Activated naive CD8-positive, alpha-beta T cell treated with anti-CD3 and anti-CD28 coated beads, Interleukin-2, amount 50 U/mL, for 24 hours (primary cell): ENCODE results near the gene E2F7.
"Not testable (repeated sequence)": the region's sequence is repeated elsewhere in the genome, so short reads cannot be mapped to it uniquely, and the experiment has no call there.

Source experiments
- ATAC-seq: fragments of 150-1000 bp; cut with Tn5 transposase; one replicate; pipeline ENCODE4 v1.10.0; 2021
- DNase-seq: peaks from one replicate; pipeline ENCODE4 v3.0.0; 2021
- H3K27ac Mint-ChIP-seq: one replicate; pipeline ENCODE4 v1.8.0; 2021; ENCODE audit warnings: mild to moderate bottlenecking, mixed read lengths
- H3K27me3 Mint-ChIP-seq: one replicate; pipeline ENCODE4 v1.8.0; 2021; ENCODE audit warnings: mixed read lengths
- H3K36me3 Mint-ChIP-seq: one replicate; pipeline ENCODE4 v1.8.0; 2021; ENCODE audit warnings: low read depth, mixed read lengths
- H3K4me1 Mint-ChIP-seq: one replicate; pipeline ENCODE4 v1.8.0; 2021; ENCODE audit warnings: mixed read lengths
- H3K4me3 Mint-ChIP-seq: one replicate; pipeline ENCODE4 v1.8.0; 2021; ENCODE audit warnings: mild to moderate bottlenecking, moderate library complexity, mixed read lengths
- H3K9me3 Mint-ChIP-seq: one replicate; pipeline ENCODE4 v1.8.0; 2021; ENCODE audit warnings: mixed read lengths

Gene E2F7, protein sequence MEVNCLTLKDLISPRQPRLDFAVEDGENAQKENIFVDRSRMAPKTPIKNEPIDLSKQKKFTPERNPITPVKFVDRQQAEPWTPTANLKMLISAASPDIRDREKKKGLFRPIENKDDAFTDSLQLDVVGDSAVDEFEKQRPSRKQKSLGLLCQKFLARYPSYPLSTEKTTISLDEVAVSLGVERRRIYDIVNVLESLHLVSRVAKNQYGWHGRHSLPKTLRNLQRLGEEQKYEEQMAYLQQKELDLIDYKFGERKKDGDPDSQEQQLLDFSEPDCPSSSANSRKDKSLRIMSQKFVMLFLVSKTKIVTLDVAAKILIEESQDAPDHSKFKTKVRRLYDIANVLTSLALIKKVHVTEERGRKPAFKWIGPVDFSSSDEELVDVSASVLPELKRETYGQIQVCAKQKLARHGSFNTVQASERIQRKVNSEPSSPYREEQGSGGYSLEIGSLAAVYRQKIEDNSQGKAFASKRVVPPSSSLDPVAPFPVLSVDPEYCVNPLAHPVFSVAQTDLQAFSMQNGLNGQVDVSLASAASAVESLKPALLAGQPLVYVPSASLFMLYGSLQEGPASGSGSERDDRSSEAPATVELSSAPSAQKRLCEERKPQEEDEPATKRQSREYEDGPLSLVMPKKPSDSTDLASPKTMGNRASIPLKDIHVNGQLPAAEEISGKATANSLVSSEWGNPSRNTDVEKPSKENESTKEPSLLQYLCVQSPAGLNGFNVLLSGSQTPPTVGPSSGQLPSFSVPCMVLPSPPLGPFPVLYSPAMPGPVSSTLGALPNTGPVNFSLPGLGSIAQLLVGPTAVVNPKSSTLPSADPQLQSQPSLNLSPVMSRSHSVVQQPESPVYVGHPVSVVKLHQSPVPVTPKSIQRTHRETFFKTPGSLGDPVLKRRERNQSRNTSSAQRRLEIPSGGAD

GRCh38 chr12:77065361-77066204 lies at the start of gene E2F7:
TSS of gene E2F7 (minus strand) at chr12:77065569. CDS start at chr12:77064635, 934 bp downstream.
- H3K36me3 Mint-ChIP-seq: peaks cover 13% of the 10 kb centered on the region

GRCh38 chr12:77113971-77114370 lies 48.6 kb upstream of the E2F7 start:
- H3K9me3 Mint-ChIP-seq: peaks cover 14% of the 10 kb centered on the region
- DNase-seq: no peak

More at GRCh38 chr12:77065361-77066204, at the start of gene E2F7:
- H3K4me3 Mint-ChIP-seq: peak within 1 kb of the TSS; percentile 82
- no peaks in the 10 kb centered on the region for H3K9me3 Mint-ChIP-seq
- peak; percentile 87 for DNase-seq
- H3K4me1 Mint-ChIP-seq: peaks cover 13% of the 10 kb centered on the region
- ATAC-seq: peak; percentile 97
- H3K27me3 Mint-ChIP-seq: peaks cover 38% of the 10 kb centered on the region
- peak within 1 kb of the TSS; percentile 62 for H3K27ac Mint-ChIP-seq

GRCh38 chr12:77108707-77109106 lies 43.3 kb upstream of the E2F7 start:
- Mint-ChIP-seq H3K36me3 (no peaks in the 10 kb centered on the region), H3K4me1 (no peaks in the 10 kb centered on the region), H3K4me3 (no peak overlapping the region), H3K27ac (no peak overlapping the region), H3K27me3 (no peaks in the 10 kb centered on the region), H3K9me3 (peaks cover 11% of the 10 kb centered on the region)
- DNase-seq (no peak), ATAC-seq (no peak)

More at GRCh38 chr12:77113971-77114370, 48.6 kb upstream of the E2F7 start:
- H3K4me3 Mint-ChIP-seq: no peak overlapping the region
- no peak overlapping the region for H3K27ac Mint-ChIP-seq
- H3K4me1 Mint-ChIP-seq: no peaks in the 10 kb centered on the region
- no peaks in the 10 kb centered on the region for H3K27me3 Mint-ChIP-seq
- H3K36me3 Mint-ChIP-seq: no peaks in the 10 kb centered on the region
- no peak for ATAC-seq

- no peaks in the 10 kb centered on the region for H3K36me3 Mint-ChIP-seq
- H3K4me1 Mint-ChIP-seq: no peaks in the 10 kb centered on the region
- no peak overlapping the region for H3K4me3 Mint-ChIP-seq
- H3K27ac Mint-ChIP-seq: no peak overlapping the region
- no peaks in the 10 kb centered on the region for H3K27me3 Mint-ChIP-seq
- ATAC-seq (no peak), DNase-seq (no peak)
- peaks cover 11% of the 10 kb centered on the region for H3K9me3 Mint-ChIP-seq
Observed at GRCh38 chr12:77107121-77107520, 41.8 kb upstream of the E2F7 start.

- ATAC-seq (no peak), DNase-seq (no peak)
- no peaks in the 10 kb centered on the region for H3K4me1 Mint-ChIP-seq
- no peak overlapping the region for H3K4me3 Mint-ChIP-seq
- H3K27ac Mint-ChIP-seq: no peak overlapping the region
- H3K9me3 Mint-ChIP-seq: no peaks in the 10 kb centered on the region
- H3K36me3 Mint-ChIP-seq: no peaks in the 10 kb centered on the region
- no peaks in the 10 kb centered on the region for H3K27me3 Mint-ChIP-seq
Observed at GRCh38 chr12:77104792-77105191, 39.4 kb upstream of the E2F7 start.

GRCh38 chr12:77104286-77104685 lies 38.9 kb upstream of the E2F7 start:
- no peak overlapping the region for H3K27ac Mint-ChIP-seq
- H3K4me1 Mint-ChIP-seq: no peaks in the 10 kb centered on the region
- ATAC-seq (no peak), DNase-seq (no peak)
- no peak overlapping the region for H3K4me3 Mint-ChIP-seq
- no peaks in the 10 kb centered on the region for H3K9me3 Mint-ChIP-seq
- H3K36me3 Mint-ChIP-seq: no peaks in the 10 kb centered on the region
- no peaks in the 10 kb centered on the region for H3K27me3 Mint-ChIP-seq

GRCh38 chr12:77102691-77103090 lies 37.3 kb upstream of the E2F7 start:
- no peak for DNase-seq
- H3K4me1 Mint-ChIP-seq: no peaks in the 10 kb centered on the region
- H3K36me3 Mint-ChIP-seq: no peaks in the 10 kb centered on the region
- H3K27me3 Mint-ChIP-seq: peaks cover 2% of the 10 kb centered on the region
- no peaks in the 10 kb centered on the region for H3K9me3 Mint-ChIP-seq
- H3K27ac Mint-ChIP-seq: no peak overlapping the region
- ATAC-seq: no peak
- no peak overlapping the region for H3K4me3 Mint-ChIP-seq

- no peaks in the 10 kb centered on the region for H3K4me1 Mint-ChIP-seq
- H3K4me3 Mint-ChIP-seq: no peak overlapping the region
- no peaks in the 10 kb centered on the region for H3K36me3 Mint-ChIP-seq
- no peak overlapping the region for H3K27ac Mint-ChIP-seq
- DNase-seq: no peak
- no peaks in the 10 kb centered on the region for H3K9me3 Mint-ChIP-seq
- ATAC-seq: no peak
- peaks cover 4% of the 10 kb centered on the region for H3K27me3 Mint-ChIP-seq
Observed at GRCh38 chr12:77102123-77102522, 36.8 kb upstream of the E2F7 start.

- DNase-seq (no peak), ATAC-seq (no peak)
- H3K27me3 Mint-ChIP-seq: peaks cover 4% of the 10 kb centered on the region
- H3K9me3 Mint-ChIP-seq: no peaks in the 10 kb centered on the region
- H3K4me1 Mint-ChIP-seq: no peaks in the 10 kb centered on the region
- H3K27ac Mint-ChIP-seq: no peak overlapping the region
- H3K36me3 Mint-ChIP-seq: no peaks in the 10 kb centered on the region
- no peak overlapping the region for H3K4me3 Mint-ChIP-seq
Observed at GRCh38 chr12:77099799-77100198, 34.4 kb upstream of the E2F7 start.

- ATAC-seq: no peak
- Mint-ChIP-seq H3K4me3 (no peak overlapping the region), H3K4me1 (no peaks in the 10 kb centered on the region), H3K27me3 (peaks cover 4% of the 10 kb centered on the region), H3K27ac (no peak overlapping the region), H3K36me3 (no peaks in the 10 kb centered on the region), H3K9me3 (no peaks in the 10 kb centered on the region)
- DNase-seq: no peak
Observed at GRCh38 chr12:77097846-77098245, 32.5 kb upstream of the E2F7 start.

GRCh38 chr12:77092227-77092626 lies 26.9 kb upstream of the E2F7 start:
- H3K27ac Mint-ChIP-seq, H3K27me3 Mint-ChIP-seq, ATAC-seq, H3K4me1 Mint-ChIP-seq, DNase-seq, H3K36me3 Mint-ChIP-seq, H3K4me3 Mint-ChIP-seq, H3K9me3 Mint-ChIP-seq: not testable (repeated sequence)

GRCh38 chr12:77089686-77090220 lies 24.4 kb upstream of the E2F7 start:
- Mint-ChIP-seq H3K27ac (no peak overlapping the region), H3K27me3 (no peaks in the 10 kb centered on the region), H3K4me1 (no peaks in the 10 kb centered on the region), H3K36me3 (no peaks in the 10 kb centered on the region), H3K4me3 (no peak overlapping the region), H3K9me3 (no peaks in the 10 kb centered on the region)
- no peak for ATAC-seq
- no peak for DNase-seq

DNA sequence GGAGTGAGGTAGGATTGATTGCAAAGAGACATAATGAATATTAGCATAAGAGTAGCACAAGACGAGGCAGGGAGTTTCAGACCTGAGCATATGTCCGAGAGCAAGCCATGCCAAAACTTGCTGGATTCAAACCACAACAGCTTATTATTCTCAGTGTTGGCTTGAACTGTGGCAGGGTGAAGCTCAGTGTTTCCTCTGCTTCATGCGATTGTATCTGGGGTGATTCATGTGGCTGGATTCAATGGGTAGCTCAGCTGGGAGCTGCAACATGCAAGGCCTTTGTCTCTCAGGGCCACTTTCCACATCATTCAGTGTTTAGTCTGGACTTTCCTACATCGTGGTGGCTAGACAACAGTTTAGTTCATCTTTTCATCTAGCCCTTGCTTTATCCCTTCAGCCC lies 22.1 kb upstream of the E2F7 start:
- Mint-ChIP-seq H3K27me3 (no peaks in the 10 kb centered on the region), H3K9me3 (no peaks in the 10 kb centered on the region), H3K27ac (no peak overlapping the region), H3K36me3 (no peaks in the 10 kb centered on the region), H3K4me1 (no peaks in the 10 kb centered on the region), H3K4me3 (no peak overlapping the region)
- no peak for ATAC-seq
- DNase-seq: no peak

GRCh38 chr12:77082021-77082420 lies 16.7 kb upstream of the E2F7 start:
- no peaks in the 10 kb centered on the region for H3K4me1 Mint-ChIP-seq
- H3K36me3 Mint-ChIP-seq: no peaks in the 10 kb centered on the region
- DNase-seq (no peak), ATAC-seq (no peak)
- H3K9me3 Mint-ChIP-seq: no peaks in the 10 kb centered on the region
- H3K4me3 Mint-ChIP-seq: no peak overlapping the region
- H3K27ac Mint-ChIP-seq: no peak overlapping the region
- H3K27me3 Mint-ChIP-seq: peaks cover 7% of the 10 kb centered on the region
